Stomach (tissue), 9 donors: Measurements from ENCODE around the gene TMOD1. TPM values are rescaled to one million over a fixed set of nuclear protein-coding genes. Genes with fewer than 3 reads are reported as not detected.
A peak's percentile ranks its signal among the peaks of the same experiment; 100 is the strongest.

Experiments used
- DNase-seq, 2 donors: peaks; one replicate each; pipeline versions ENCODE4 v3.0.0 to v3.0.0-alpha.2; 2013 to 2019
- H3K27ac ChIP-seq, 5 donors: fragments of 200-600 bp in 4 of 5; sonication (generic) in 4 of 5; one replicate each; pipeline ENCODE4 v1.5.1; 2013 to 2019; ENCODE audit warnings: mild to moderate bottlenecking in 1 of 5, moderate library complexity in 1 of 5
- H3K27me3 ChIP-seq, 3 donors: fragments of 200-600 bp; sonication (generic); one replicate each; pipeline ENCODE4 v1.5.1; 2017 to 2019; ENCODE audit warnings: mixed run types in 1 of 3
- H3K36me3 ChIP-seq, 4 donors: fragments of 200-600 bp; sonication (generic); 1 replicate in 3 of 4; 2 replicates in 1 of 4; pipeline ENCODE4 v1.5.1; 2016 to 2019
- H3K4me1 ChIP-seq, 4 donors: fragments of 200-600 bp; sonication (generic); one replicate each; pipeline ENCODE4 v1.5.1; 2016 to 2019
- H3K4me3 ChIP-seq, 4 donors: fragments of 200-600 bp; sonication (generic) in 3 of 4; one replicate each; pipeline ENCODE4 v1.5.1; 2016 to 2019; ENCODE audit warnings: mild to moderate bottlenecking in 1 of 4
- H3K9me3 ChIP-seq, 4 donors: fragments of 200-600 bp; sonication (generic); one replicate each; pipeline ENCODE4 v1.5.1; 2016 to 2019
- CTCF ChIP-seq, 7 experiments: fragments of 450-650 bp in 4 of 7; fragments of 200-600 bp in 3 of 7; sonication (generic) in 3 of 7; IDR thresholded peaks; one replicate each; pipeline ENCODE4 v1.5.1; 2016 to 2019; ENCODE audit warnings: antibody characterized with exemption in 7 of 7, control low read depth in 2 of 7, mild to moderate bottlenecking in 1 of 7
- EP300 ChIP-seq: sonication (generic); formaldehyde crosslinking; IDR thresholded peaks from one replicate; pipeline ENCODE4 v1.6.1; 2017; ENCODE audit warnings: antibody characterized with exemption
- POLR2A ChIP-seq, 4 donors: fragments of 450-650 bp; IDR thresholded peaks; one replicate each; pipeline ENCODE4 v1.6.1; 2016; ENCODE audit warnings: antibody characterized with exemption in 4 of 4, control low read depth in 2 of 4, mild to moderate bottlenecking in 1 of 4, moderate library complexity in 1 of 4
- POLR2AphosphoS5 ChIP-seq, 3 donors: sonication (generic); formaldehyde crosslinking; IDR thresholded peaks; one replicate each; pipeline ENCODE4 v1.6.1; 2016; ENCODE audit warnings: antibody characterized with exemption in 3 of 3
- WGBS, 5 donors: extraction: QIAGEN DNeasy Blood & Tissue Kit in 3 of 5; methylation state at CpG; one replicate each; pipeline versions ENCODE4 v1.1.5 to v1.1.7; 2013 to 2018; 5-methylcytosine and 5-hydroxymethylcytosine counted together
- intact Hi-C: fragments of 100-400 bp; cut with DNase I; formaldehyde crosslinking; loops from one replicate; pipeline ENCODE4 v1.15.1; 2023; ENCODE audit warnings: low total_unique reads
- polyA plus RNA-seq, 3 donors: library from polyadenylated mRNA; stranded (reverse); fragments of 200-250 nt; gene quantifications; one replicate each; pipeline ENCODE4 v1.2.3, GENCODE V29; 2013
- total RNA-seq, 5 donors: library from RNA; depleted of rRNA; stranded (reverse); fragments of >200 nt; gene quantifications; one replicate each; pipeline versions ENCODE4 v1.1.0 to v1.2.3, GENCODE V29; 2014 to 2016
- donor health status: healthy with polysubstance abuse.
- donor health status: Bipolar disorder and iron deficiency.
- donor health status: healthy.

The TMOD1 gene
- total and polyA plus RNA-seq, 8 donors: 4.6 to 34.8 (median 11.2) TPM

GRCh38 chr9:97506787-97507186 is 5.3 kb downstream of the TMOD1 start:
- intact Hi-C loops: no loop called here
- H3K27ac ChIP-seq: no peak overlapping the region
- 81 to 92% (median 84%) methylated on average over 1 of the region's 1 CpG for WGBS, 5 donors
- TF ChIP-seq POLR2A (IDR thresholded peaks at IDR 0.05) (no peak), EP300 (no peak), CTCF (IDR thresholded peaks at IDR 0.05) (no peak), POLR2AphosphoS5 (IDR thresholded peaks at IDR 0.05) (no peak)
- H3K9me3 ChIP-seq: no peaks in the 10 kb centered on the region
- no peak for DNase-seq
- H3K4me1 ChIP-seq: peaks cover 23 to 63% (median 38%) of the 10 kb centered on the region in 4 donors
- peaks cover 0 to 4% (median 0%) of the 10 kb centered on the region in 4 donors for H3K36me3 ChIP-seq
- H3K27me3 ChIP-seq: peaks cover 0 to 16% (median 11%) of the 10 kb centered on the region in 3 donors
- H3K4me3 ChIP-seq: no peak overlapping the region

GRCh38 chr9:97507428-97507984 is 6.0 kb downstream of the TMOD1 start:
- TF ChIP-seq EP300 (no peak), POLR2AphosphoS5 (IDR thresholded peaks at IDR 0.05) (no peak), CTCF (IDR thresholded peaks at IDR 0.05) (no peak), POLR2A (IDR thresholded peaks at IDR 0.05) (no peak)
- WGBS, 5 donors: 91 to 95% (median 94%) methylated on average over 5 of the region's 5 CpGs
- no peak overlapping the region for H3K4me3 ChIP-seq
- no peaks in the 10 kb centered on the region for H3K9me3 ChIP-seq
- DNase-seq: no peak
- intact Hi-C loops: no loop called here
- peaks cover 19 to 56% (median 33%) of the 10 kb centered on the region in 4 donors for H3K4me1 ChIP-seq
- peaks cover 0 to 4% (median 0%) of the 10 kb centered on the region in 4 donors for H3K36me3 ChIP-seq
- no peak overlapping the region for H3K27ac ChIP-seq
- H3K27me3 ChIP-seq: peaks cover 0 to 8% (median 4%) of the 10 kb centered on the region in 3 donors

GRCh38 chr9:97508852-97509251 is 7.4 kb downstream of the TMOD1 start:
- Histone ChIP-seq H3K27me3 (no peaks in the 10 kb centered on the region), H3K9me3 (no peaks in the 10 kb centered on the region), H3K4me3 (no peak overlapping the region), H3K4me1 (peaks cover 8 to 43% (median 23%) of the 10 kb centered on the region in 4 donors), H3K36me3 (peaks cover 0 to 4% (median 0%) of the 10 kb centered on the region in 4 donors), H3K27ac (no peak overlapping the region)
- intact Hi-C loops: no loop called here
- DNase-seq: no peak
- TF ChIP-seq CTCF (IDR thresholded peaks at IDR 0.05) (no peak), POLR2AphosphoS5 (IDR thresholded peaks at IDR 0.05) (no peak), EP300 (no peak), POLR2A (IDR thresholded peaks at IDR 0.05) (no peak)
- WGBS, 5 donors: 66 to 90% (median 81%) methylated on average over 4 of the region's 4 CpGs

GRCh38 chr9:97510797-97511654 is 9.6 kb downstream of the TMOD1 start:
- DNase-seq: no peak
- no peak for TF ChIP-seq POLR2A (IDR thresholded peaks at IDR 0.05)
- TF ChIP-seq POLR2AphosphoS5 (IDR thresholded peaks at IDR 0.05): peak in 1 of 3 donors; percentile 40
- no peak for TF ChIP-seq CTCF (IDR thresholded peaks at IDR 0.05)
- TF ChIP-seq EP300: no peak
- intact Hi-C loops: no loop called here
- Histone ChIP-seq H3K4me1 (peaks cover 0 to 22% (median 8%) of the 10 kb centered on the region in 4 donors), H3K9me3 (no peaks in the 10 kb centered on the region), H3K36me3 (peaks cover 0 to 4% (median 0%) of the 10 kb centered on the region in 4 donors), H3K27me3 (no peaks in the 10 kb centered on the region), H3K27ac (peak overlapping the region in 1 of 5 donors; percentile 26), H3K4me3 (no peak overlapping the region)
- 70 to 85% (median 79%) methylated on average over 10 of the region's 10 CpGs for WGBS, 5 donors
